T-helper 1 cell treated with Interleukin-12 subunit alpha and Interleukin-12 subunit beta and Interleukin-4 antibody, amounts not matched to agents 30 ng/mL and 1 ng/mL, for 36 hours (primary cell): ENCODE measurements around the gene RPS15A. TPM values are rescaled to one million over a fixed set of nuclear protein-coding genes. Genes with fewer than 3 reads are reported as not detected.
"Not testable (repeated sequence)": the region's sequence is repeated elsewhere in the genome, so short reads cannot be mapped to it uniquely, and the experiment has no call there.

ENCODE experiments used
- intact Hi-C: fragments of 100-400 bp; cut with micrococcal nuclease; formaldehyde crosslinking; loops from one replicate; pipeline ENCODE4 v1.15.1; 2024
- total RNA-seq: library from RNA; stranded (reverse); gene quantifications from 2 replicates; pipeline ENCODE4 v1.2.3, GENCODE V29; 2022

Gene RPS15A
- total RNA-seq, 1 donor from 2014 or later: 1,857 TPM

DNA sequence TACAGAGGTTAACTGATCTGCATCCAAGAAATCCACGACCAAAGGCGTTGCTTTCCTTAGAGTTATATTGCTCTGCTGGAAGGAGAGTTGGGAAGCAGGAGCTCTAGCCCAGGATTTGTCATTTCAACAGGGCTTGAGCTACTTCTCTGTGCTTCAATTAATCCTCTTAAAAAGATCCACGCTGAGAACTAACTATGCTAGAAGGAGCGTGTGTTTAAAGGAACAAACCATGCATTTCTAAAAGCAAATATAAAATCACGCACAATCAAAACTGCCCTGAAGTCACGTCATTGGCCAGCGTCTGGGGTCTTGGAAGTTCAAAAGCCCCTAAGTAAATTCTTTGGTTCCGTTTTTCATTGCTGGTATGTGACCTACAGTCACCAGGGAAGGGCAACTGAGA lies 10.2 kb upstream of the RPS15A start:
- intact Hi-C loops: loop anchor here (2.0 to 10.0 kb wide), 3 partner anchors 13 to 915 kb away; partner anchors contain the start of genes IQCK and KNOP1

DNA sequence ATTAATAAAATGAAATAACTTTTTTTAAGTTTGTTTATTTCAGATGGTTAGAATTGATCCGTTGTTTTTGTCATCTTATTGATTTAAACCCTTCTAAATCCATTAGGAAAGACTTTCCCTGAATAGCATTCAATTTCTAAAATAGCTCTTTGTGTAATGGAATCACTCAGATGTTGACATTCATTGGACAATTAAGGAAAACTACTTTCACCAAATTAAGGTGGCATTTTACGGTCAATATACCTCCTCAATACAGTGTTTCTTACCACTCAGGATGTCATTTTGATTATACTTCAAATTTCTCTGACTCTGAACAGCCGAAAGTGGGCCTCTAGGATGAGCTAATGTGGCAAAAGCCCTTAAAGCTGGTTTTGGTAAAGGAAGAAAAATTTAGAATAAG lies 9.4 kb upstream of the RPS15A start:
- intact Hi-C loops: no loop called here

DNA sequence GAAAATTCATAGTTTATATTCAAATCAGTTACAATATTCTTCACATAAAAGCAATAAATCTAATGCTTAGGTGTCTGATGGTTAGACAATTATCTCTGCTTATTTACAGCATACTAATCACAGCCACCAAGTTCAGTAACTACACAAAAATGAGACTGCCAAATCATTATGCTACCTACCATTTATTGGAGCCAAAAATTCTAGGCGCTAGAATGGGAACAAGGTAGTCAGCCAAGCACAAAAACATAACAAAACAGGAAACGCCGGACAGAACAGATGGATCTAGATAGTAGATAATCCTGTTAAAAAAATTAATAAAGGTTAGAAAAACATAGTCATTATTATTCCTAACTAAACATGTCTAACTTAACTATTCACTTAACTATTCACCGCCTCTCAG lies 7.6 kb upstream of the RPS15A start:
- intact Hi-C loops: no loop called here

DNA sequence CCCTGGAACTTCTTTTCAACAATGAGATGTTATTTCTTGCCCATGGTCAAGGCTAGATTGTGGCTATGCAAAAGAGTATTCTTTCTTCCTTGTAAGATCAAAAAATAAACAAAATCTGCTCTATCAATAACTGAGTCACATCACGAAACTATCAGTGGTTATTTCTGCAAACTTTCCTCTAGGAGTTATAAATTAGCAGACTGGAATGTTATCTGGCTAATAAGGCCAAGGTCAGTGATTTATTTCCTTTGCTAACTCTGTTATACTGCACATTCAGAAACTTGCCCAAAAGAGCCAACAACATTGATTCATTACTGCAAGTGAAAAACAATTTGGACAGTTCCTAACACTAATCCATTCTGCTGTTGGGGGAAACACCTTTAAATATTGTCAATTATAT lies 6.2 kb upstream of the RPS15A start:
- intact Hi-C loops: no loop called here

DNA sequence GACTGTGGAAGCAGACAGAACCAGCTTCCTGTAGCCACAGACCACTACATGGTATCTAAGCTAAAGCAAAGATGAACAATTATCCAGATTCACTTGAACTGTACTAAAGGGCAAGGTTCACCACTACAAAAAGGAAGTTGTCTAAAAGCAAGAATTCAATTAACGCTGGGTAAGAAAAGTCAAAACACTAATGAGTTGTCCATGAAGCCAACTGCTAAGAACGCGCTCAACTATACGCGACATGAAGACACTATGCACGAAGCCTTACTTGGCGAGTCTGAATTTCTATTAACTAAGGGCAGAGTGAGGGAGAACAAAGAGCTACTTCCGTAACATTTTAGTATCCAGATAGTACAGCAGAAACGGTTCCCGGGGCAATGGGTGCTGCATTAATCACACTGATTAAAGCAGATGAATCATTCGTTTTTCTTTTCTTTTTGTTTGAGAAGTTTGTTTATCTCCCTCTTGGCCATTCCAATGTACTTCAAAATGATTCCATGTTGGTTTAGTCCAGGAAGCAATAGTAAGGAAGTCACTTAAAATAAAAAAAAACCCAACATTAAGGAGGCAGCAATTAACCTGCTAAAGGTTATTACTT lies 2.8 kb upstream of the RPS15A start:
- intact Hi-C loops: no loop called here

DNA sequence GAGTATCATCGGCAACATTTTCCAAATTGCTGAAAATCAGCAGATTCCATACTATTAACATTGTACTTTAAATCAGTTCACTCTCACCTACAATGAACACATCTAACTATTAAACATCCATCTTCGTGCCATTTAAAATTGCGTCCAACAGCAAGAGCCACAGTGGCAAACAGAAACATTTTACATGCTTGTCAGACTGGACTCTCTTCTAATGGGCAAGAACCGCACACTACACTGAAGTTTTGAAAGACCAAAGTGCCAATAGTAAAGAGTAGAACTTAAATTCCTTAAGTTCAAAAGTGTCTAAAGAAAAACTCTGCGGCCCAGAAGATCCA lies 652 bp downstream of the RPS15A start:
- intact Hi-C loops: no loop called here

DNA sequence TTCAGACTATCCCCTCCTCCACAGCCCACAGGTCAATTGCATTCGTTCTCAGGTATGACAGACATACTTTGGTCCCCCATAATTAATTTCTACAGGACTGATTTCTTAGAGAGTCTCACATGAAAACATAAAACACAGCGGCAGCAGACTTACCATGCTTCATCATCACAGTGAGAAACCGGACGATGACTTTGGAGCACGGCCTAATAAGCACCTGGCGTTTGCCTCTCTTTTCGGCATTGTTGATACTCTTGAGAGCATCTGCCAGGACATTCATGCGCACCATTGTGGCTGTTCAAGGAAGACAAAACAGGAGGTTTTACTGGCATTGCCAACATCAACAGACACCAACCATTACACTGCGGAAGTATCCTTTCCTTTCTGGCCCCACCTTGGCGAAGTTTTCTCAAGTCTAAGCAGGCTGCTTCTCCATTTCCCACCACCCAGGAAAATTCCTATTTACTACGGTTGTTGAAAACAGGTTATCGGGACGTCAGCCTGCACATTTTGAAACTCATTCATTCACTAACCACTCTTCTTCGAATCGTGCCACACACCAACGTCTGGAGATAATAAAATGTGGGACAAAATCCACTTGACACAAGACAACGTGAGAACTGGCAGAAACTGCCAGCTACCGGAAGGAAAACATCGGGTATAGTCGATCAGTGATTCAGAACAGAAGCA lies 1.2 kb downstream of the RPS15A start:
- intact Hi-C loops: no loop called here

DNA sequence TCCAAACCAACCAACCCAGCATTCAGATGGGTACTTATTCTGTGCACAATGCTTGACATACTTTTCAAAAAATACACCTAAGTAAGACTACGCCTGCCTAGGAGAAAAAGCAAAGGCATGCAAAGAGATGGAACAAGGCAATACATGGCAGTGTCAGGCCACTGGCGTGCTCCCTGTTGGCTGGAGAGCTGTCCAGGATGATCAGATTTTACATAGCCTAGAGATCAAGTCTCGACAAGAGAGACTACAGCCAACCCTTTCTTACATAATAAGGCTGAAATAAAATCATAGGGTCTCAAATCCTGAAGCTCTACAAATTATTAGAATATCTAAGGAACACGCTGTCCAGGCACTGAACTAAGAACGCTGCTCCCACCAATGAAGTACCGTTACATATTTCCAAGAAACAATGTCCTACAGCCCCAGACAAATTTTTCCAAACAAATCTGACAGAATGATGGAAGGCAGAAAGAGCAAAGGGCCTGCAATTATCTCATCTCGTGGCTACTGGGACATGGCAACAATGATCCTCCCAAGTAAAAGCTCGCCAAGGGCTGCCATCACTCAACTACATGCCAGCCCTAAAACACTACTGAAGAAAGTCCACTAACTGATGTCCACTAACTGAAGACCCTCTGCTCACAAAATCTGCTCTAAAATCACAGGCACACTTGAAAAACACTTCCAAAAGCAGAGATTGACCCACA lies 5.1 kb downstream of the RPS15A start:
- intact Hi-C loops: no loop called here

DNA sequence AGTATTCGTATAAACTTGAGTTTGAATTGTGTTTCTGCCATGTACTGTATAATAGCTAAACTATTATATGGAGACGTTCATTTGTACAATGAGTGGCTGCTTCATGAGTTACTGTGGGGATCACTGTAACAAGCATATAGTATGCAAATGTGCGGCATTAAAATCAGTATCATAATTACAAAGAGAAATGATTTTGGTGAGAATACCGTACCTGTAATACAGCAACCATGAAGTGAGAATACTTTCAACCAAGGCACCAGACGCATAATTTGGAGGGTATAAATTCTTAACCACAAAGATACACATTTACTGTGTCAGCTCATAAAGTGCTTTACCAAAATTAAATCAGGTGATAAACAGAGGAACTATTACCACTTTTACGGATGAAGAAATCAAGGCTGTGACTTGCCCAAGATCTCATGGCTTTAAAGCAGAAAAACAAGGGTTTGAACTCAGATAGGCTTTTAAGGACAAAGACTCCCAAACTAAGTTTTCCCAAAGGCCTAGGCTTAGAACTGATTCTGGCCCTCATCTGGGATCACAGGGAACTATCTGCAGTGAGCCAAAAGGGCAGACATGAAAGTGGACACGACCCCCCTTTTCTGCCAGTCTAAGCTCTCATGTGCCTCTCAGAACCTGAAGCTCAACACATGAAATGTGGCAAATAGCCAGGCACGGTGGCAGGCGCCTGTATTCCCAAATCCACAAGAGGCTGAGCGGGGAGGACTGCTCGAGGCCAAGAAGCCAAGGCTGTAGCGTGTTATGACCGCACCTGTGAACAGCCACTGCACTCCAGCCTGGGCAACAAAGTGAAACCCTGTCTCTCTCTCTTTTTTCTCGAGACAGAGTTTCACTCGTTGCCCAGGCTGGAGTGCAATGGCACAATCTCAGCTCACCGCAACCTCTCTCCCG lies 6.4 kb downstream of the RPS15A start:
- intact Hi-C loops: no loop called here

DNA sequence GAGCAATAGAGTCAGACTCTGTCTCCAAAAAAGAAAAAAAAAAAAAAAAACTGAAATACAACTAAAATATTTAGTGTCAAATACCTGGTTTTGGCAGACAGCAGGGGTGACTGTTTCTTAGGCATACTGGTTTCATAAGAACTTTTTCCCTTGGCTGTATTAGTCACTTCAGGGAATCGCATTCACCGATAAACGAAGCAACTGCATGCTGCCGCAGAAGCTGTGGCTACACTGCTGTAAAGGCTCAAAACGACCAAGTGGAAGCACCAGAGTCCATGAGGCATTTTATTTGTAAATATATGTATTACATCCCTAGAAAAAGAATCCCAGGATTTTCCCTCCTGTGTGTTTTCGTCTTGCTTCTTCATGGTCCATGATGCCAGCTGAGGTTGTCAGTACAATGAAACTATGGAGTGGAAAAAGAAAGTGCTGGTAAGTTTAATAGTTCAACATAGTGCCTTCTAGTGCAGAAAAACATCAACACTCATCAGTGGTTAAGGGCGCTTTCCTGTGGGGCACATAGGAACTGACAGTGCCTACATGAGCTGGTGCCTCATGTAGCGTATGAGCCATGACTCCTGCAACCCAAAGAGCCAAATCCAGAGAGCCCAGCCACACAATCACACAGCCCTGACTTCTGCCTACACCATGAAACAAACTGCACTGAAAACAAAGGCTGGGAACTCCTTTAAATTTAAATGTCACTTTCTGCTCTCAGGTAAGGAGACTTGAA lies 7.3 kb downstream of the RPS15A start:
- intact Hi-C loops: no loop called here

DNA sequence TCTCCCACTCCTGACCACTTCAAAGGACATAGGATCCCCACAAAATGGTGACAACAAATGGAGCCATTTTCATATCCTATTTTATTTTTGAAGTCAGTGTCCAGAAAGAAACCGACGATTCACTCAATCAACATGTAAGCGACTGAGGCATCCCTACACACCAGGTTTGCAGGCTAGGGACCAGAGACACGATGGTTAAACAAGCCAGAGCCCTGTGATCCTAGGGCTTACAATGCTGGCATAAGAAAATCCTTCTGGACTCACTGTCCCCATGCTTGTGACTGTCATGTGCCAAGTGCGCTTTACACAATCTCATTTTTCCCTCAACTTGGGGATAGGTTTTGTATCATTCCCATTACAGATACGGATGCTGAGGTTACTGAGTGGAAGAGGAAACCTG lies 8.9 kb downstream of the RPS15A start:
- intact Hi-C loops: not testable (repeated sequence)

DNA sequence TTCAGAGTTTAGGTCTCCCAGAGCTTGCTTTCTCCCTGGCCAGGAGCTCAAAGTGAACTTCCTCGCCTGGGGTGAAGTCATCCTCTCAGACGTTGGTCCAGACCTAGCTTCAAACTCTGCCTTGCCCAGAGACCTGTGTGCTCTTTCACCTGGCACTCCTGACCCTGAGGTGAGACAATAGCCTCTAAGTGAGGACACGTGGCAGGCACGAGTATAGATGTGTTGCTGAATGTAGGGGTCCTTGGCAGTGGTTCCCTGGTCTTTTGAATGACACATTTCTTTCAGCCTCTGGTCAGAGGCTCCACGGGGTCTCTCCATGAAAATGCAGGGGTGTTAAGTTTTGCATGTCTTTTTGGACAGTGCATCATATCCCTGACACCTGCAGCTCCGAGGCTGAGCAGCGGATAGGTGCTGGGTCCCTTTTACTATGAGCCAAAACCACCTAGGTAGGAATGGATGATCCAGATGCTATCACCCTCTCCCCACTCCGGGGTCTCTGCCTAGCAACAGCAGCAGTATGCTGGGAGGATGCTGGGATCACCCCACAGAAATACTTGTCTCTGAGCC lies 9.6 kb downstream of the RPS15A start:
- intact Hi-C loops: not testable (repeated sequence)

DNA sequence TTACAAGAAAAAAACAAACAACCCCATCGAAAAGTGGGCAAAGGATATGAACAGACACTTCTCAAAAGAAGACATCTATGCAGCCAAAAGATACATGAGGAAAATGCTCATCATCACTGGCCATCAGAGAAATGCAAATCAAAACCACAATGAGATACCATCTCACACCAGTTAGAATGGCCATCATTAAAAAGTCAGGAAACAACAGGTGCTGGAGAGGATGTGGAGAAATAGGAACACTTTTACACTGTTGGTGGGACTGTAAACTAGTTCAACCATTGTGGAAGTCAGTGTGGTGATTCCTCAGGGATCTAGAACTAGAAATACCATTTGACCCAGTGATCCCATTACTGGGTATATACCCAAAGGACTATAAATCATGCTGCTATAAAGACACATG lies 12.5 kb downstream of the RPS15A start:
- intact Hi-C loops: not testable (repeated sequence)

DNA sequence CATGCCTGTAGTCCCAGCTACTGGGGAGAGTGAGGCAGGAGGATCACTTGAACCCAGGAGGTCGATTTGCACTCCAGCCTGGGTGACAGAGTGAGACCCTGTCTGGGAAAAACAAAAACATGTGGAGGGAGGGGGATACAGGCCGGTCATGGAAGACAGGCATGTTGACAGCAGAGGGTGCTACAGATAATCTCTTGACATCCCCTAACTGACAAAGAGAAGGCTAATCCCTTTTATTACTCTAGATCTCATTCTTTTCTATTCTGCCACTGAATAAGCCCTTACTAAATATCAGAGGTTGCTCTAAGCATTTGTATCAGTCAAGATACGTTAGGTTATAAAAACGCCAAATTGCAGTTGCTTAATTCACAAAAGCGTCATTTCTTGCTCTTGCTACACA lies 13.8 kb downstream of the RPS15A start:
- intact Hi-C loops: not testable (repeated sequence)

DNA sequence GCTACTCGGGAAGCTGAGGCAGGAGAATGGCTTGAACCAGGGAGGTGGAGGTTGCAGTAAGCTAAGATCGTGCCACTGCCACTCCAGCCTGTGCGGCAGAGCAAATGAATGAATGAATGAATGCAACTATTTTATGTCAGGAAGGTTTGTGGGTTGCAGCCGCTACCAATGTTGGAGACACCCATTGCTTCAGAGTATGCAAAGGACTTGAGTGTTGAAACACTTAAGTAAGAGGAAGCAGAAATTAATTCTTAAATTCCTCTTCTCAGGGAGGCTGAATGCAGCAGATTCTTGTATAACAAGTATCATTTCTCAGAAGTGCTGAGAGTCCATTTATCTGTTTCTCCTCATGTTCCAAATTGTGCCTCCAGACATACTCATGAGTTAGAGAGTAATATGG lies 15.5 kb downstream of the RPS15A start:
- intact Hi-C loops: not testable (repeated sequence)

DNA sequence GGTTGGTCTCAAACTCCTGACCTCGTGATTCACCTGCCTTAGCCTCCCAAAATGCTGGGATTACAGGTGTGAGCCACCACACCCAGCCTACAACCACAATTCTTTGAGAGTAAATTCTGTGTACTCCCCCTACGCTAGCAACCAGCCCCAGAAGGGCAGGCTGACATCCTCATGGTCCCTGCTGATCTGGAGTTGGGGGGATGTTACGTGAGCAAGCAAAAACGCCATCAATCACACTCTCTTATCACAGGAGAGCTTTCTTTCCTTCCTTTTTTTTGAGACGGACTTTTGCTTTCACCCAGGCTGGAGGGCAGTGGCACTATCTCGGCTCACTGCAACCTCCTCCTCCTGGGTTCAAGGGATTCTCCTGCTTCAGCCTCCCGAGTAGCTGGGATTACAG lies 18.0 kb downstream of the RPS15A start:
- intact Hi-C loops: not testable (repeated sequence)

DNA sequence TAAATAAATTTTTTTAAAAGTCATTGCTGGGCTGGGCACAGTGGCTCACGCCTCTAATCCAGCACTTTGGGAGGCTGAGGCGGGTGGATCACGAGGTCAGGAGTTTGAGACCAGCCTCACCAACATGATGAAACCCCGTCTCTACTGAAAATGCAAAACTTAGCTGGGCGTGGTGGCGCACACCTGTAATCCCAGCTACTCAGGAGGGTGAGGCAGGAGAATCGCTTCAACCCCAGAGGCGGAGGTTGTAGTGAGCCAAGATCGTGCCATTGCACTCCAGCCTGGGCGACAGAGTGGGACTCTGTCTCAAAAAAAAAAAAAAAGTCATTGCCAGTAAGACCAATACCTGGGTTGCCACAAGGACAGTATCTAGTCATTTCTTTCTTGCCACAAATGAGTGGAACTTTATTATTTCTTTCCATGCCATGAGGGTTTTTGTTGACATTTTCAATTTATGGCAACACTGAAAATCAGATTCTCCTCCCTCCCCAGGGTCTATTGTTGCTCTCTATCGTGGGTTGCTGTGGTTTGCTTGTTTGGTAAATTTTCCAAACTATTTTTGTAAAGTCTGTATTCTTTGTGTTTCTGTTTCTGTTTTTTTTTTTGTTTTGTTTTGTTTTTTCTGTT lies 19.7 kb downstream of the RPS15A start:
- intact Hi-C loops: not testable (repeated sequence)

DNA sequence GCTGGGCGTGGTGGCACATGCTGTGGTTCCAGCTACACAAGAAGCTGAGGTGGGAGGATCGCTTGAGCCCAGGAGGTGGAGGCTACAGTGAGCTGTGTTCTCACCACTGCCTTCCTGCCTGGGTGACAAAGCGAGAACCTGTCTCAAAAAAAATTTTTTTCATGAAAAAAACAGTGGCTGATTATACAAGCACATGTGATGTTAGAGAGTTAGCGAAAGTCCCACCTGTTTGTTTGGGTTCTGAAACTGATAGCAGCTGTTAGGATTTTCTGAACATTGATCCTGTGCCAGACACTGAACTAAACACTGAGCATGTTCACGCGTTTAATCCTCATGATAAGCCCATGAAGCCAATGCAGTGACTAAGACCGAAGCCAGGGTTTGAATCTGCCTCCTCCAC lies 22.9 kb downstream of the RPS15A start:
- intact Hi-C loops: loop anchor here (1.0 to 10.0 kb wide), 2 partner anchors 37 to 1292 kb away; partner anchors contain the start of gene XYLT1

DNA sequence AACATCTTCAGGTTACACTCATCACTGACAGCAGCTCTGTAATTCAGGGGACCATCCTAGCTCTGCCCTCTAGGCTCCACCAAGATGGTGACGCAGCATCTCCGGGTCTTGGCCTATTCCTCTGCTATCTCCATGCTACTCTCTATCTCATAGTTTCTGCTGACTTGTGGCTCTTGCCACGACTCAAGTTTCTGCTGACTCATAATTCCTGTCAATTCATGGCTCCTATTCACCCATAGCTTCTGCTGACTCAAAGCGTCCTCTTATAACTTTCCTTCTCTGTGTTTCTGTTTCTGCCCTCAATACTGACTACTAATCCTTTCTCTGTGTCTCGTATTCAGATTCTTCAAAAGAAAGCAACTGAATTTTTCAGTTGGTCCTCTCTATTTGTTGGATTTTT lies 27.4 kb downstream of the RPS15A start:
- intact Hi-C loops: loop anchor here (10.0 kb wide), 1 partner anchor 1288 kb away; the partner anchor contains the start of gene XYLT1
